Smooth muscle cell (in vitro differentiated cells): ENCODE results near the gene SAMD8. TPM values are rescaled to one million over a fixed set of nuclear protein-coding genes. Genes with fewer than 3 reads are reported as not detected.
"Not testable (repeated sequence)": the region's sequence is repeated elsewhere in the genome, so short reads cannot be mapped to it uniquely, and the experiment has no call there.

Source experiments
- DNase-seq: peaks from one replicate; lab custom pipeline; 2025; ENCODE audit not compliant: unreplicated experiment; lab: John Stamatoyannopoulos, UW
- H2AFZ ChIP-seq: fragments of 200-600 bp; sonication (generic); 2 replicates; pipeline ENCODE4 v1.6.0; 2016; ENCODE audit warnings: antibody characterized with exemption, low read depth, mild to moderate bottlenecking
- H3F3A ChIP-seq: fragments of 200-600 bp; sonication (generic); 2 replicates; pipeline ENCODE4 v1.6.0; 2017; ENCODE audit warnings: antibody characterized with exemption, low read depth
- H3K27ac ChIP-seq: fragments of 200-600 bp; sonication (generic); 2 replicates; pipeline ENCODE4 v1.5.1; 2016; ENCODE audit warnings: low read depth, mild to moderate bottlenecking
- H3K27me3 ChIP-seq: fragments of 200-600 bp; sonication (generic); 2 replicates; pipeline ENCODE4 v1.6.1; 2016; ENCODE audit warnings: low read depth, mild to moderate bottlenecking
- H3K36me3 ChIP-seq: fragments of 200-600 bp; sonication (generic); 2 replicates; pipeline ENCODE4 v1.5.1; 2016; ENCODE audit warnings: low read depth
- H3K4me1 ChIP-seq: fragments of 200-600 bp; sonication (generic); 2 replicates; pipeline ENCODE4 v1.5.1; 2016; ENCODE audit warnings: low read depth
- H3K4me2 ChIP-seq: fragments of 200-600 bp; sonication (generic); 2 replicates; pipeline ENCODE4 v1.6.0; 2016; ENCODE audit warnings: mild to moderate bottlenecking
- H3K4me3 ChIP-seq: fragments of 200-600 bp; sonication (generic); 2 replicates; pipeline ENCODE4 v1.5.1; 2016; ENCODE audit warnings: mild to moderate bottlenecking
- H3K79me2 ChIP-seq: fragments of 200-600 bp; sonication (generic); 2 replicates; pipeline ENCODE4 v1.6.0; 2016; ENCODE audit warnings: low read depth, mild to moderate bottlenecking
- H3K9ac ChIP-seq: fragments of 200-600 bp; sonication (generic); 2 replicates; pipeline ENCODE4 v1.6.0; 2016; ENCODE audit warnings: low read depth
- H3K9me3 ChIP-seq: fragments of 200-600 bp; sonication (generic); replicated peaks from 2 replicates; pipeline ENCODE4 v1.5.1; 2016; ENCODE audit warnings: low read depth
- H4K20me1 ChIP-seq: fragments of 200-600 bp; sonication (generic); 2 replicates; pipeline ENCODE4 v1.6.0; 2016; ENCODE audit warnings: low read depth
- CTCF ChIP-seq: fragments of 200-600 bp; sonication (generic); IDR thresholded peaks from 2 replicates; pipeline ENCODE4 v1.5.1; 2017; ENCODE audit warnings: borderline replicate concordance, mild to moderate bottlenecking, antibody characterized with exemption; ENCODE audit not compliant: insufficient read depth, poor library complexity, severe bottlenecking
- WGBS: methylation state at CpG from one replicate; pipeline ENCODE4 v1.1.7; 2016; ENCODE audit warnings: low lambda C conversion rate; 5-methylcytosine and 5-hydroxymethylcytosine counted together
- polyA plus RNA-seq: library from polyadenylated mRNA; unstranded; fragments of >200 nt; fragmentation: Nextera tagmentation; extraction: Ambion mirVana; gene quantifications from 2 replicates; pipeline ENCODE4 v1.2.1, GENCODE V29; 2016
- total RNA-seq: library from RNA; depleted of rRNA; stranded (reverse); fragments of >200 nt; gene quantifications from 2 replicates; pipeline ENCODE4 v1.2.3, GENCODE V29; 2014

Gene SAMD8
- total and polyA plus RNA-seq, 2 experiments from 2014 or later = 7.4 to 30.1 TPM

DNA sequence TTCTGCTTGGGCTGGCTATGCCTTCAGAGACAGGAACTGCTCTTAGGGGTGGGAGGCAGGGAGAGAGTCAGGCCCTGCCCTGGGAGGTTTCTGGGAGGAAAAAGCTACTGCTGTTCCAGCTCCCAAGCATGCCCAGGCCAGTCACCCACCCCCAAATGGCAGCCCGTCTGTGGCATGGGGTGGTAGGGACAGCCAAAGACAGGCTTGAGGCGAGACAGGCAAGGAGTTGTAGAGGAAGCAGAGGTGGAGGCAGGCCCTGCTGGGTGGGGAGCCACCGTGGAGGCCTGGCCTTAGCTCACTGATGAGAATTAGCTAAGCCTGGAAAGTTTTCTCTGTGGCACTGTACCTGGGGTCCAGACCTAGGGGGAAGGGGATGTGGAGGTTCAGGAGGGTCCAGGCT lies 6.6 kb upstream of the SAMD8 start:
- Histone ChIP-seq H3K4me1 (no peaks in the 10 kb centered on the region), H3K4me3 (no peak overlapping the region), H3K27me3 (no peaks in the 10 kb centered on the region), H3K9ac (no peak overlapping the region), H3K79me2 (no peaks in the 10 kb centered on the region), H3K27ac (no peak overlapping the region), H3K4me2 (no peak overlapping the region), H3F3A (no peaks in the 10 kb centered on the region), H4K20me1 (no peaks in the 10 kb centered on the region), H3K36me3 (no peaks in the 10 kb centered on the region), H3K9me3 (no peaks in the 10 kb centered on the region), H2AFZ (no peak overlapping the region)
- WGBS = 92% methylated on average over 3 of the region's 3 CpGs
- DNase-seq = no peak
- TF ChIP-seq CTCF = no peak

GRCh38 chr10:75105576-75106197 lies 5.8 kb upstream of the SAMD8 start:
- H3K27ac ChIP-seq = no peak overlapping the region
- no peak overlapping the region for H3K9ac ChIP-seq
- H3K4me1 ChIP-seq = no peaks in the 10 kb centered on the region
- 95% methylated on average over 16 of the region's 16 CpGs for WGBS
- DNase-seq = no peak
- no peak overlapping the region for H3K4me3 ChIP-seq
- H3F3A ChIP-seq = peaks cover 3% of the 10 kb centered on the region
- H3K27me3 ChIP-seq = no peaks in the 10 kb centered on the region
- H3K4me2 ChIP-seq = no peak overlapping the region
- no peaks in the 10 kb centered on the region for H3K36me3 ChIP-seq
- H2AFZ ChIP-seq = no peak overlapping the region
- H3K9me3 ChIP-seq = no peaks in the 10 kb centered on the region
- no peak for TF ChIP-seq CTCF
- no peaks in the 10 kb centered on the region for H4K20me1 ChIP-seq
- no peaks in the 10 kb centered on the region for H3K79me2 ChIP-seq

DNA sequence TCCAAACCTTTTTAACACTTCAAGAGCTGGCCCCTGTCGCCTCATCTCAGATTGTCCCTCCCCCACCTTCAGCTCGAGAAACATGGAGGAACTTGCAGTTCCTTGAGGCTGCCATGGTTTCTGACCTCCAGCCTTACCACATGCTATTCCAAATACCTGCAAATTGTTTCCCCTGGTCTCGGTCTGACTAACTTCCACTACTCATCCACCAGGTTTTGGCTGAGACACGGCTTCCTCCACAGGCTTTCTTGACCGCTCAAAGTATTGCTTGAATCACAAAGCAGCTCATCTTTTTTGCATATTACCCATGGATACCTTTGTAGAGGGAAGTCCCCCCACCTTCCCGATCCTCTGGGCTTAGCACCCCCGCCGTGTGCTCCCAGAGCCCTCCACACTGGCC lies 5.2 kb upstream of the SAMD8 start:
- no peak for TF ChIP-seq CTCF
- H3K4me2 ChIP-seq = no peak overlapping the region

DNA sequence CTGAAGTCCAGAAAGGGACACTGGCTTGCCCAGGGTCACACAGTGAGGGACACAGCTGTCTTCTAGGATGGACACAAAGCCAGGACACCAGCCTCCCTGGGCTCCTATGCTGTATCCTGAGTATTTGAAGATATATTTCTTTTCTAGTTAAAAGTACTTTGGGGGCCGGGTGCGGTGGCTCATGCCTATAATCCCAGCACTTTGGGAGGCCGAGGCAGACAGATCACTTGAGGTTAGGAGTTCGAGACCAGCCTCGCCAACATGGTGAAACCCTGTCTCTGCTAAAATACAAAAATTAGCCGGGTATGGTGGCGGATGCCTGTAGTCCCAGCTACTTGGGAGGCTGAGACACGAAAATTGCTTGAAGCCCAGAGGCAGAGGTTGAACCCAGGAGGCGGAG lies 4.6 kb upstream of the SAMD8 start:
- not testable (repeated sequence) for H3K27me3 ChIP-seq, H4K20me1 ChIP-seq, H3K27ac ChIP-seq, H3F3A ChIP-seq, DNase-seq, H3K4me3 ChIP-seq, H3K4me1 ChIP-seq, H3K4me2 ChIP-seq, H2AFZ ChIP-seq, H3K36me3 ChIP-seq, H3K9ac ChIP-seq, H3K79me2 ChIP-seq, H3K9me3 ChIP-seq
- 98% methylated on average over 9 of the region's 9 CpGs for WGBS

More for the DNA sequence above, 5.2 kb upstream of the SAMD8 start:
- no peaks in the 10 kb centered on the region for H3K27me3 ChIP-seq
- no peak overlapping the region for H3K27ac ChIP-seq
- no peaks in the 10 kb centered on the region for H3K9me3 ChIP-seq
- H2AFZ ChIP-seq = no peak overlapping the region
- H3K9ac ChIP-seq = no peak overlapping the region
- DNase-seq = no peak
- H4K20me1 ChIP-seq = no peaks in the 10 kb centered on the region
- H3K4me3 ChIP-seq = no peak overlapping the region
- no peaks in the 10 kb centered on the region for H3K4me1 ChIP-seq
- H3F3A ChIP-seq = peaks cover 5% of the 10 kb centered on the region
- WGBS = 66% methylated on average over 8 of the region's 8 CpGs
- H3K79me2 ChIP-seq = no peaks in the 10 kb centered on the region
- no peaks in the 10 kb centered on the region for H3K36me3 ChIP-seq
